HG03571 (cell line): ENCODE measurements around the gene WNT9A.
"Not testable (repeated sequence)": the region's sequence is repeated elsewhere in the genome, so short reads cannot be mapped to it uniquely, and the experiment has no call there.

Experiments used
- ATAC-seq: cut with Tn5 transposase; IDR thresholded peaks from one replicate; pipeline ENCODE4 v1.9.1; 2021; ENCODE audit not compliant: unreplicated experiment

The WNT9A gene

GRCh38 chr1:227912866-227913265, 34.9 kb downstream of the WNT9A start:
- ATAC-seq = no peak

- ATAC-seq = no peak
These were observed 36.4 kb downstream of the WNT9A start for GRCh38 chr1:227911376-227911775.

GRCh38 chr1:227910511-227911153, 37.1 kb downstream of the WNT9A start:
- ATAC-seq = no peak

- not testable (repeated sequence) for ATAC-seq
These were observed 37.8 kb downstream of the WNT9A start for GRCh38 chr1:227909923-227910328.

- no peak for ATAC-seq
These were observed 38.5 kb downstream of the WNT9A start for GRCh38 chr1:227909188-227909587.

DNA sequence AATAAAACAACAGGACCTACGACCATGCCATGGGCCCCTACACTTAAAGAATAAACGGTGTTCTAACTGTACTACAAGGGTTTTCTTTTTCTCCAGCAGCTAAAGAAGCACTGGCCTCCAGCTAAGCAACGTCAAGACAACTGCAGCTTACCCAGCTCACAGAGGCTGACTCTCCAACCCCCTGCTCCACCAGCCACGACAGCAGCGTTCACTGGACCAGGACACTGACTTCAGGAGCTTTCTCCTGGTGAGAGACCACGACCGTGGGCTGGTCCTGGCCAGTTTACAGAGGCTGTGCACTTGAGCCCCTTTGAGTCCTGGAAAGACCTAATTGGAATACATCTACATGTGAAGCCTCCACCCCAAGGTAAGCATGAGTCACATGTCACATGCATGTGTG, 39.4 kb downstream of the WNT9A start:
- no peak for ATAC-seq

DNA sequence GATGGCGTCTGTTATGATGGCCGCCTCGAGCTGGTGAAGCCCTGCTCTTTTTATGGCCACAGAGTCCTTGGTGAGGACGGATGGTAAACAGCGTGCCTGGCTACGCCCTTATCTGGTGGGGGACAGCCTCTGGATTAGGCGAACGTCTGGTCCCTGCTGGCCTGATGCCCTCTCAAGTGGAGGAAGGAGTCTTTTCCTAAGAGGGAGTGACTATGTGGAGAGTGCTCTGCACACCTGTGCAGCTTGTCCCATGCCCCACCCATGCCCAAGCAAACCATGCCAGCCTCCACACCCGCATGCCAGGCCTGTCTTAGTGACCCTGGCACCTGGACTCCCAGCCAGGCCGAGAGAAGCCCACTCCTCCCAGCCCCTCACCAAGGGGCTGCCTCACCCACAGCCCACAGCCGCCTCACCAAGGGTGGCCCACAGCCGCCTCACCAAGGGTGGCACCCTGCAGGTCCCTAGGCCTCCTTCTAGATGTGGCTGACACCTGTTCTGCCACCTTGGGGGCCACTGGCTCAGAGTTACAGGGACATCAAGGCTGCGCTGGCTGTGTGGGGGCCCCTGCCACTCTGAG, 40.2 kb downstream of the WNT9A start:
- ATAC-seq = no peak

GRCh38 chr1:227906550-227907071, 41.1 kb downstream of the WNT9A start:
- ATAC-seq = no peak

GRCh38 chr1:227905573-227906487, 41.9 kb downstream of the WNT9A start:
- no peak for ATAC-seq

DNA sequence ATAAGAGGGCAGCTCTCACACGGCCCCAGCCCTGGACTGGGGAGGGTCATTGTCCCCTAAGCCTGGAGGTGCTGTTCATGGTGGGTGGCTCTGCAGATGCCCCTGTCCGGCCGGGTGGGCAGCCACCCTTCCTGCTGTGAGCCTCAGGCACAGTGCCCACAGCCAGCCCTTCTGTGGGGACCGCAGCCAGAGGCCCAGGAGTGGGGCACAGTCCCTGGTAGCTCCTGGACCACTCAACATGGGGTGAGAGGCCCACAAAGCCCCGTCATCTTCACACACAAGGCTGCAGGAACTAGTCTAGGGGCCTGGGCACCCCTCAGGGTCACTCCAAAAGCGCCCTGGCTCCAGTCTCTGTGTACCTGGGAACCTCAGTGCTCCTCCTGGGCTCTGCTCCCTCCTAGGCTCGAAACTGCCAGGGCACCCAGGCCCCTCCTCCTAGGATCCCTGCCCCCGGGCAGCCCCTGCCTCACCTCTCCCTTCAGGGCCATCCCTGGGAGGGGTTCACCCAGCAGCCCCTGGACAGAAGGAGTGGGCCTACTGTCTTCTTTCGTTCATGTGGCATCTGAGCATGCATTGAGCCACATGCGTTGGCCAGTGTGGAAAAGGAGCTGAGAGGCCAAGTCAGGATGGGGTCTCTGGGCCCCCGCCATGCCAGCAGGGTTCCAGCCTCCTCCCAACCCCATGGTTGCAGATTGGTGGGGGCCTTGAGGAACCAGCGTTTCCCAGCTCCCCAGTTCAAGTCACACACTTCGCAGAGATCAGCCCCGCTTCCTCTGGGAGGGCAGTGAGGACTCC, 43.0 kb downstream of the WNT9A start:
- no peak for ATAC-seq

GRCh38 chr1:227903614-227904501, 43.9 kb downstream of the WNT9A start:
- ATAC-seq = no peak

DNA sequence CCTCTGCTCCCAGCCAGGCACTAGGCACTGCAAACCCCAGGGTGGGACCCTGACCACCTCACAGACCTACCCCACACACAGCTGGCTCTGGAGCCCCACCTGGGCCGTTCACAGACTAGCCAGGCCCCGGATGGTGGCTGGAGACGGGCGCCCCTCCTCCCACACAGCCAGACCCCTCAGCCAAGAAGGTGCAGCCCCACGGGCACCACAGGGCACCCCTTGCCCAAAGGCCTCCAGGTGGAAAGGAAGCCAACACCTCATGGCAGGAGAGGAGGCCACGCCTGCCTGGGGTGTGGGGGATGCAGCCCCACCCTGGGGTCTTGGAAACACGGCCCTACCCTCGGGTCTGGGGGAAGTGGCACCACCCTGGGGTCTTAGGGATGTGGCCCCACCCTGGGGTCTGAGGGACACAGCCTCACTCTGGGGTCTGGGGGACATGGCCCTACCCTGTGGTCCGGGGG, 44.6 kb downstream of the WNT9A start:
- no peak for ATAC-seq

DNA sequence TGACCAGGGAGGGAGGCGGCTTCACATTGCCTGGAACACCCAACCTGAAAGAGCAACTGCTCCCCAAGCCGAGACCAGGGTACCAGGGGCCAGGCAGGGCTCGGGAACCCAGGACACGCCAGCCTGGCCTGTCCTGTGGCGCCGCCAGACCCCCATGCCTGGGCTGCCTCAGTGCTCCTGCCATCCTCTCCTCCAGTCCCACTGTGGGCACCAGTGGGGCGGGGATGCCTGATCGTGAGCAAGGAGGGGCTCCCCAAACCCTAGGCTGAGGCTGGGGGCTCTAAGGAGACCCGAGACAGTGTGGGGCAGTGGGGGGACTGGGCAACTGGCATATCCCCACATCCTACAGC, 45.1 kb downstream of the WNT9A start:
- no peak for ATAC-seq

- no peak for ATAC-seq
These were observed 45.7 kb downstream of the WNT9A start for GRCh38 chr1:227901906-227902640.

- no peak for ATAC-seq
These were observed 46.4 kb downstream of the WNT9A start for GRCh38 chr1:227901239-227901905.

GRCh38 chr1:227900571-227901051, 47.1 kb downstream of the WNT9A start:
- ATAC-seq = no peak

DNA sequence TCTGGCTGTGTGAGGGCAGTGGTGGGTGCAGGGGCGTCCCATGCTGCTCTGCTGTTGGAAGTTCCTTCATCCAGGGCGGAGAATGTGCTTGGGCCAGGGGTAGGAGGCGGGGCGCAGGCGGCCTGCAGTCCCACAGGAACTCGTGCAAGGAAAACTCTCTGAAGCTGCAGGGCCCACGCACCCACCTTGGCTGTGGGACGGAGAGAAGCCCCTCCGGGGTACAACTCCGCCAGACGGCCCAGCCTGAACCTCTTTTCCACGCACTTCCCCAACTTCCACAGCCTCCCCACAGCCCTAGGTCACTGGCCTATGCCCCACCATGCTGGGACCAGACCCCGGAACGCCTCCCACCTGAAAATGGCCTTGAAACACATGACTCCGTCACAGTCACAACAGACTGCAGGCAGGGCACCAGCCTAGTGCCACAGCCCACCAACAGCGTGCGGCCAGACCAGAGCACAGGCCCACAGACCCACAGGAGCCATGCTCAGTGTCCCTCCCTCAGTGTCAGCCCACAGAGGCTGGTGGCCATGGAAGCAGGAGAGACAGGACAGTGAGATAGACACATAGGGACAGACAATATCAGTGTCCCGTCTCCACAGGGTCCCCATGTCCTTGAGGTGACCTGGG, 47.8 kb downstream of the WNT9A start:
- ATAC-seq = no peak
